GM04503 (cell line): Measurements from ENCODE around the gene SMPD3.

Experiments
- DNase-seq: peaks from one replicate; pipeline ENCODE4 v3.0.0-alpha.2; 2012; ENCODE audit warnings: low read depth

Gene SMPD3

DNA sequence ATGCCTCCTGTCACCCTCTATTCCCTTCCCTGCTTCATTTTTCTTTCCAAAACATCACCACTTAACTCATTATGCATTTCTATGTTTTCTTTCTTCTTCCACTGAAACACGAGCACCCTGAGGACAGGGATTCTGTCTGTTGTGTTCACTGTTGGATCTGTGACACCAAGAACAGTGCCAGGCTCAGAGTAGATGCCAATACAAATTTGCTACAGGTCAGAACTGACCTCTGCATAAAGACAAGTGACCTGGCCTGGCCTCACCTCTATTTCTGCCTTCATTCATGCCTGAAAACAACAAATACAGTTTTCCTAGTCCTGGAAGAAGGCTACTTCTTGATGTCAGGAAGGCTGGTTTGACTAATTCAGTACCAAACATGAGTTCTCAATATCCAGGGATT lies 45.1 kb downstream of the SMPD3 start:
- no peak for DNase-seq

DNA sequence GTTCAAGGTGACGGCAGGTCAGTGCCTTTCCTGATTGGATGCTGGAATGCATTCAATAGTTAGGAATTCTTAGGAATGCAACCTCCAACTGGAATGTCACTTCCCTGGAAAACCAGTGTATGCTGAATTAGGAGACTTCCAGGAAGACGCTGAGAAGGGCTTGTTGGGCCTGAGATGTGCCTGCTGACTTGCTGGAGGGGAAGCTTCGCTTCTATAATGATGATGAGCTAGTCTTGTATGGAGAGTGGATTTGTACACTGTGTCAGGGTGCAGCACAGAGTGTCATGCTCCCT lies 45.6 kb downstream of the SMPD3 start:
- DNase-seq: no peak

DNA sequence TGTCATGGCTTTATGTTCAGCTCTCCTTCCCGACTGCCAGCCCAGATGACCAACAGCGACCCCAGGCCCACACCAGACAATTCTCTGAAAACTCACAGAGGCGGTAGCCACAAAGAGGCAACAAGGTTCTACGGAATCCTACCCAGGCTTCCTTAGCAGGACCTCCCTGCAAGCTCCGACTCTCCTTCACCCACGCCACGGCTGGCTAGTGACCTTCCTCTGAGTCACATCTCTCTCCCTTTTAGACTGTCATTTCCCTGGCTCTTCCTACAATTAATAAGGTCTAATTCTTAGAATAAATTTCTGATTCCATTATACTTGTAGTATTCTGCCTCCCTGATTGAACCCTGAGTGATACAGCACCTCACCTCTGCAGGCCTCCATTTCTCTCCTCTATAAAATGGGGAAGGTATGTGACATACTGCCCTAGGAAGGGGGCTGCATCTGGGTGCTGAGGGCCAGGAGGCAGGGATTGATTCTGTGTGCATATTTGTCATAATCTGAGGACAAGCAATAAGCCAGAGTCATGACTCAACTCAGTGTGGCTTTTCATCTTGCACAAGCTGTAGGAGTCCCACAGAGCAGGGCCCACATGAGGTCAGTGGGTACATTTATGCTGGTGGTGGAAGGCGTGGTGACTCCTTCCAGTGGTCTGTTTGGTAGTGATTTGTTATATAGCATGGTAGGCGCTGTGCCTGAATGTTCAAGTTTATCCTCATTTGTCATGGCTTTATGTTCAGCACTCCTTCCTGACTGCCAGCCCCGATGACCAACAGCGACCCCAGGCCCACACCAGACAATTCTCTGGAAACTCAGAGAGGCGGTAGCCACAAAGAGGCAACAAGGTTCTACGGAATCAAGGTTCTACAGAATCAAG lies 46.2 kb downstream of the SMPD3 start:
- peak; percentile 38 for DNase-seq

DNA sequence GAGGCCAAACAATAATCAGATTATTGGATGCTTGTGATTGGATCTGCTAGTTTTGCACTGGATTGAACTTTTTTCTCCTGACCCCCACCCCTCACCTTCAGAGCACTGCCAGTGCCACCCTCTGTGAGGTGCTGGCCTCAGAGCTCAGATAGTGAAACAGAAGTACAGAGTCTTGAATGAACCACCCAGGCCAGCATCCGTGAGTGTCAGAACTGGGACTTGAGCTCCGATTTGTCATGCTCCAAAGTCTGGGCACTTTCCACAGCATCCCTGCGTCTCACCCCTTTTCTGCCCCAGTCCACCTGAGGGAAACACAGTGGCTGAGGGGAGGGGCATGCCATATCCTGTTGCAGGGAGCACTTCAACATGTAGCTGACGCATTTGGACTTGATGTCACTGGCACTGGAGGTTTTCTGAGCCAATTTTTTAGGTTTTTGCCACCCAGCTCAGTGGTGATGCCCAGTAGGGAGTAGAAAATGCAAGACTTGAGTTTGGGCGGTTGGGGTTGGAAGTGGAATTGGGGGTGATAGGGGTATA lies 47.3 kb downstream of the SMPD3 start:
- DNase-seq: no peak

DNA sequence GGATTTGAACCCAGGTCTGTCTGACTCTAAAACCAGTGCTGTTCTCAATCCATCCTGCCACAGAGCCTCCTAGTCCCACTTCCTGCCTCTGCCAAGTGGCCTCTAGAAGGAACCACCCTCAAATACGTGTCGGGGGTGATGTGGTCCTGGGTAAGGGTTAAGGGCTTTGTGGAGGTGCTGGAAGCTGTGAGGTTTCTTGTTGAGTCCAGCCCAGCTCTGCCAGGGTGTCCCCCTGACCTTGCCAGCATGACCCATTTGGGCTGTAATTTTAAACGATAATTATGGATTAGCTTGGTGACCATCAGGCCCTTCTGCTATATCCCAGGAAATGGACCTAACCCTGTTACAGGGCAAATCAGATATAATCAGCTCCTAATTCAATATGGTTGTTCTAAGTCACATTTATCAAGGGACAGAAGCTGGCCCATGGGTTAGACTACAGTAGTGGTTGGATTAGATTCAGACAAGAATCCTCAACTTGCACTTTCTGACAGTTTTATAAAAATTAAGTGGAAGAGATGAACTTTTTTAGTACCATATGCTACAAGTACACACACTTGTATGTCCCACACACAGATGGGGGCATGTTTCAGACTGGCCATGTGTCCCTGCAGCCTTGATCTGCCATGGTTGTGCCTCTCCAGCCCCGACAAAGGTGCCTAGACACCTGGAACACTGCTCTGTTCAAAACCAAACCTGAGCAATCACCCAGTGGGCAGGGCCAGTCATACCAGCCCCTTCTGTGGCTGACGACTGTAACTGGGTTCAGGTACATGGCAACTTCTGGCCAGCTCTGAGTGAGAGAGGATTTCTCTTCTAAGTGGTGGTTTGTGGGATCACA lies 48.0 kb downstream of the SMPD3 start:
- no peak for DNase-seq

DNA sequence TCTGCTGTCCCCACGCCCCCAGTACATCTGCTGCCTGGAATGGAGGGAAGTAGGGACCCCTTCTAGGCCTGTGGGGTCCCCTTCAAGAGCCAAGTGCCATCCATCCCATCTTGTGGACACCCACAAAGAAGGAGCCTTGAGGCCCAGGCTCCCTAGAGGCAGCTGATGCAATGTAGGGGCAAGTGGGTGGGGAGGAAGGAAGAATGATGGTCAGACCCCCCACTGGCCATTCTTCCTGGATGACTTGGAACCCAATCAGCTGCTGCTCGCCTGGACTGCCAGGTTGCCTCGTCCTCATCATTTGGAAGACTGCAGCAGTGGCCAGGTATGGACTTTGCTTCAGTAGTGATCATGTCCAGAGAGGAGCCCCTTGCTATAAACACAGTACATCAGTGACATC lies 48.9 kb downstream of the SMPD3 start:
- DNase-seq: no peak

DNA sequence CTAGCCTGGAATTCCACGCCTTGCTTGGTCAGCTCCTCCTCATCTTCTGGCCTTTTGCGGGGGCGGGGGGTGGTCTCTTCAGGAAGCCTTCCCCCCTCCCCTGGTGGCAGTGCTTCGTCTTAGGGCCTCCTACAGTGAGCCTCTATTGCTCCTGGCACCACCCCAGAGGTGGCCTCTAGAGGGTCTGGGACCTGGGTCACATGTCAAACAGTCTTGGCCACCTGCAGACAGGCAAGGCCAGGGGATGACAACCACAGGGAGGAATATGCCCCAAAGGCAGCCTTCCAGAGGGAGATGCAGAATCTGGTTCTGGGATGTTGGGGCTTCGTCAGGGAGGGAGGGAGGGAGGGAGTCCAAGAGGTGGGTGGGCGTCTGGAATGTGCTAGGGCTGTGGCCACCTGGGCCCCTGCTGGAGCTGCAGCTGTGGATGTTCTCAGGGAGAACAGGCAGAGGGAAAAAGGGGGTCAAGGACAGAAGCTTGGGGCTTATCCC lies 50.6 kb downstream of the SMPD3 start:
- DNase-seq: no peak

DNA sequence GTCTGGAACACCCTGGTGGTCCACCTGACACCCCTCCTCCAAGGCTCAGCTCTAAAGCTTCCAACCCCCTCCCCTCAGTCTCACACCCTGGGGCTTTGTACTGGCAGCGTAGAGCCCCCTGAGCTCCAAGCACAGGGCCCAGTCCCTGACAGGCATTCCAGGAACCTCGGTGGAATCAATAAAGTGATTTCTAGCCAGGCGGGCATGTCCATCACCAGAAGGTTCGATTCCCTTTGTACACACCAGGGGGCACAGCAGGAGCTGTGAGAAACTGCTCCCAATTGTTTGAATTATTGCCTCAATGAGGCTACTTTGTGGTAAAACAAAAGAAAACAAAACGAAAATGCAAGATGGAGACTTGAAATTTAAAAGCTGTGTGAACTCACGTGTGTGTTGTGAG lies 51.8 kb downstream of the SMPD3 start:
- no peak for DNase-seq

DNA sequence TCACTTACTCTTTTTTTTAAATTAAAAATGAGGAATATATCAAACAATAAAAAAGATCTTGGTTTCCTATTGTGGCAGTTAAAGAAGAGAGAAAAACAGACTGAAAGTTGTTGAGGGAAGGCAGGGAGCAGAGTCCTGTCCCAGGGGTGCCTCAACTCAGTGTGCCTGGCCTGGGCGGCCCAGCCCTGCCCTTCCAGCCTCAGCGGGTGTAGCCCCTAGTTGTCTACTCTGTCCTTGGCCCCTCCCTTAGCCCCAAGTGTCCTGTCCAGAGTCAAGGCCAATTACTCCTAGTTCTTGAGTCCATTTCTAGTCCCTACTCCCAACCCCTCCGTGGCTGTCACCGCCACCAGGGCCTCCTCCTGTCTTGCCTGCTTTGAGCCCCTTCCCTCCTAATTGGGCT lies 52.5 kb downstream of the SMPD3 start:
- no peak for DNase-seq

DNA sequence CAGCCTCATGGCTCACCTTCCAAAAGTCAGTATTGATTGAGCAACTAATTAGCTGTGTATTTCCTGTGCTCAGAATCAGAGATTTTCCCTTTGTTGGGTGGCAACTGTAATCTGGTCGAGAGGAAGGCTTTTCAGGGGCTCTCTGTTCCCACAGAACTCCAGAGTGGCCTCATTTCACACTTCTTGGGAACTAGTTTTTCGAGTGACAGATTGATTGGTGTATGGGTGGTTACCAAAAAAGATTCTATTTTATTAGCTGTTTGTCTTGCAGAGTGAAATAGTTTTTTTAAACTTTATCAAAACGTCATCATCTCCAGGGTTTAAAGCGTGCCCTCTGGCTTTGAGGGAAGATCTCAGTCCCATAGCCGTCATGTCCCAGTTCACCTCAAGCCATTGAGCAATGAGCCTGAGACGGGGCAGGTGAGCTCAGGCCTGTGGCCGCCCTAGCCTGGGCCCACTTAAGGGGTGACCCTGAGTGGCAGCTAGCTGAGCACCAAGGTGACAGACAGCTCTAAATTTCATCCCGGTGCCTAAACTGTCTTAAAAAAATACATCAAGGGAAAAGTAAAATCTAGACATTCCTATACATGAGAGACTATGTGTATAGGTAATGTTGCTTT lies 53.0 kb downstream of the SMPD3 start:
- no peak for DNase-seq

DNA sequence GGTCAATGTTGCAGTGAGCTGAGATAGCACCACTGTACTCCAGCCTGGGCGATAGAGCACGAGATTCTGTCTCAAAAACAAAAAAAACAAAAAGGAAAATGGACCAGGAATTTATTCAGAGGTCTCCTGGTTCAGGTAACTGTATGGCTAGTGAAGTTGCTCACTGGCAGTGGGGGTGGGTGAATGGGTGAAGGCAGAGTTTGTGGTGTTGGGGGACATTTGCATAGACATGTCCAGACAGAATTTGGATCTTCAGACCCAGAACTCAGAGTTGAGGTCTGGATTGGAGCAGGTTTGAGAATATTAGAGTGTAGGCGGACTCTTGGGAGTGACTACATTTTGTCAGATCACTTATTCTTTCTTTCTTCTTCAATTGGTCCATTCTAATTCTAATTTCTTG lies 55.0 kb downstream of the SMPD3 start:
- DNase-seq: no peak

DNA sequence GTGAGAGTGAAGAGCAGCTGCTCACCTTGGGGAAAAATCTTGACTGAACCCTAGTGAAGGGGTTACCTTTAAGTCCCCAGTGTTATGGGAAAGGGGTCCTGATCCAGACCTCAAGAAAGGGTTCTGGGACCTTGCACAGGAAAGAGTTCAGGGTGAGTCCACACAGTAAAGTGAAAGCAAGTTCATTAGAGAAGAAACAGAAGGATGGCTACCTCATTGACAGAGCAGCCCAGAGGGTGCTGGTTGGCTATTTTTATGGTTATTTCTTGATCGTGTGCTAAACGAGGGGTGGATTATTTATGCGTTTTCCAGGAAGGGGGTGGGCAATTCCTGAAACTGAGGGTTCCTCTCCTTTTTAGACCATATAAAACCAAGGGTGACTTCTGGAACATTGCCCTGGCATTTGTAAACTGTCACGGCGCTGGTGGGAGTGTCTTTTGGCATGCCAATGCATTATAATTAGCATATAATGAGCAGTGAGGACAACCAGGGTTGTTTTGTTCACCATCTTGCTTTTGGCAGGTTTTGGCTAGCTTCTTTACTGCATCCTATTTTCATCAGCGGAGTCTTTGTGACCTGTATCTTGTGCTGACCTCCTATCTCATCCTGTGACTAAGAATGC lies 58.4 kb downstream of the SMPD3 start:
- DNase-seq: no peak

DNA sequence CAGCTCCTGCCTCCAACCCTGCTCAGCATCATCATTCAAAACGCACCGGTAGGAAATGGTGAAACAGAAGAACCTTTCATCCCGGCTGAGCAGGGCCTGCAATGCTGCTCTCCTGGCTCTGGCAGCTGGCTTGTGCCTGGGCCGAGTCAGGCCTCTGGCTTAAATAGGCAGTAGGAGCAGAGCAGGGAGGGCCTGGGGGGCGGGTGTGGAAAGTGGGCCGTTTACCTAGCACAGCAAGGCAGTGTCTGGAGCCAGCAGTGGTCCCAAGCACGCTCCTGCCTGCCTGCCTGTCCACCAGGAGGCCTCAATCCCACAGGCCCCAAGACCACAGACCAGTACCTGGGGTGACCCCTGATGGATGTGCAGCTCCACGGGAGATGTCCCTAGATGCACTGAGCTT lies 59.3 kb downstream of the SMPD3 start:
- DNase-seq: no peak

DNA sequence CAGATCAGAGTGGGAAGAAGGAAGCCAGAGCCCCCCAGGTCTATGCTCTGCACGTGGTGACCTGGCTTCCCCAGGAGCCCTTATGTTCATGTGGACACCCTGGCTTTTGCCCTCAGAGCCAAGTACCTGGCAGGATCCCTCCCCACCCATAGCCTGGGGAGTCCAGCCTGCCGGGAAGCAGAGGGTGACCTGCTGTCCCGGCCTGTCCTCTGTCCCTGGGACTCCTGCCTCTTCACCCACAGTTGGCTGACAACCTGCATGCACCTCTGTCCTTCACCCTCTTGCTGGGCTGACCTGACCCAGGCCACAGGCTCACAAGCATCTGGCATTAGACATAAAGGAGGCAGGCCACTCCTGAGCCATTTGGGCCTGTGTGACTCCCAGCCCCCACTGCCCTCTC lies 60.2 kb downstream of the SMPD3 start:
- no peak for DNase-seq

DNA sequence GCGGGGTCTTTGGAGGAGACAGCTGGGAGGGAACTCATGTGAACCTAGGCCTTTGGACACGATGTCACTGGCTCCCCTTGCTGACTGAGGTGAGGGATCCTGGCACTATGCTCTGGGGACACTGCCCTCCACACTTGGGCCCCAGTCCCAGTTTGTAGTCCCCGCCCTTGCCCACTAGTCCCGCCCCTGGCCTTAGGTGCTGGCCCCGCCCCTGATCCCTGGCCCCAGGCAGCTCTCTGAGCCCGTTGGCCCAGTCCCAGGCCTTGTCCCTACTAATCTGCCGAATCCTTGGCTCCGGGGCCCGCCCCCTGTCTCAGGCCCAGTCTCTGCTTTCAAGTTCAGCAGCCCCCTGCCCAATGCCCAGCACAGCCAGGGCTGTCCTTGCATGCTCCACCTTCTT lies 61.0 kb downstream of the SMPD3 start:
- DNase-seq: no peak

DNA sequence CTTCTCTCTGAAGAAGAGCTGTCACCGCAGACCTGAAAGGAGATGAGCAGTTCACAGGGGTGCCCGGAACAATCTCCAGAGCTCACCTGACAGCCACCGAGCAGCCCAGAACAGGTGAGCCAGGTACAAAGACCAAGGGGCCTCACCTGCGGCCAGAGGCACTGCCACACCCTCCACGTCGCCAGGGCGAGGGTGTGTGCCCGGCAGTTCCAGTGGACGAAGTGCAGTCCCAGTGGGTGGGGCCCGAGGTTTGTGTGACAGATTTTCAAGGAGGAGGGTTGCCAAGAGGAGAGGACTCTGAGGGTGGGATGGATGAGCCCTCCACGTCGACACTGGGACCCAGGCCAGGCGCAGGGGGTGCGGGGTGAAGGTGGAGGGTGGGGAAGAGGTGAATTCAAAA lies 61.7 kb downstream of the SMPD3 start:
- no peak for DNase-seq

DNA sequence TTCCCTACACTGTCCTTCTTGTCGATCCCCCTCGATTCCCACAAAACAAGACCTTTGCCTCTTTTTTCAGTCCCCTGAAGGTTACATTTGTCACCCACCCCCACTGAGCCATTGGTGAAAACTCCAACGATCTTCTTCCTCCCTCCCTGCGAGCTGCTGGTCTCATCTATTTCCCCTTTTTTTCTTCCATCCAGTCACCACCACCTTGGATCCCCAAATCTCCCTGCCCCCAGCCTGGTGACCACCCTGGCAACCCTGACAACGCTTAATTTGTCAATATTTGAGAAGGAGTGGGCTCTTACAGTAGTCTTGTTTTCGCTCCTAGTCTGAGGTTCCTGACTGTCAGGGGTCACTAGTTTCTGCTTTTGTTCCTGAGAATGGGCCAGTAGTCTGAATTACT lies 62.9 kb downstream of the SMPD3 start:
- DNase-seq: no peak

DNA sequence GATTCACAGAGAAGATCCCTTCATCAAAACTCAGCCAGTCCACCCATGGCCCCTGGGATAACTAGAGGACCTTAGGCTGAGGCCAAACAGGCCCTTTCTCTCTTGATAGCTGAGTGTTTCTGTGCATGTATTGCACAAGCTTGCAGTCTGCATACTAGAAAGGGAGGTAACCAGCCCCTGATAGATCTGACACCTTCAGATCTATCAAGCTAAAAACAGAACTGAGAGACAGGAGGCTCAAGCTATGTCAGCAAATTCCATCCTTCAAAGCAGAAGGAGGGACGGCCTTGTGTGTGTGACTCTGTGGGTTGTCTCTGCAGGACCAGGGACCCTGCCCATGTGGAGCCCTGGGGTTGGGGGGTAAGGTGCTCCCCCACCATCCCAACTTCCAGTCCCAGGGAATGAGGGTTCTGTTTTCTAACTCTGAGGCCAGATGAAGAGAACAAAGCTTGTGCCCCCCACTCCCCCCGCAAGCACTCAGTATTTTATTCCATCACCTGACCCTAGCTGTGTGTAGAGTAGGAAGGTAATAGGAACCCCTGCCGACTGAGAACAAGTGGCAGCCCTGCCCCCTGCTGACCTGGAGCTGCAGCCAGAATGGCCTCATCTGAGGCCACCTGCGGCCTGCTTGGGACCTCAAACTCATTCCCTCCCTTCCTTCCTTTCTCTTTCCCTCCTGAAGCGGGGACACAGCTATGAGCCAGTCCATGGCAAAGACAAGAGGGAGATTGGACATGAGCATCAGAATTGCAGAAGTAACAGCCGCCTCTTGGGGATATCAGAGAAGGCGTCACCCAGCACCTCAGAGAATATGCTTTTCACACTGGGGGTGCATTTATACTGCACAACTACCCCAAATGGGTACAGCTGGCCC lies 63.8 kb downstream of the SMPD3 start:
- no peak for DNase-seq

DNA sequence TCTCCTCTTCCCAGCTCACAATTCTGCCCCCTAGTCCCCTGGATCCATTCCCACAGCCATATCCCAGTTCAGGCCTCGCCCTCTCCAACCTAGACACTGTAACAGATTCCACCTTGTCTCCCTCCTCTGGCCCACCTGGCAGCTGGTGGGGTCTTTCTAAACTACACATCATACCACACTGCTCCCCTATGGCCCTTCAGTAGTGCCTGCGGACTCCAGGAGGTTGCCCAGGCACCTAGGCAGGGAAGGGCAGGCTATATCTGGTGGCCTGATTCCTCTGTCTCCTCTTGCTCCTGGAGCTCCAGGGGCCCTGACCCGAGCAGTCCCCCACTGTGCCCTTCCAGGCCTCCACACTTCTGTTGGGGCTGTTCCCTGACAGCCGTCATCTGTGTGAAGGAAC lies 64.5 kb downstream of the SMPD3 start:
- no peak for DNase-seq

DNA sequence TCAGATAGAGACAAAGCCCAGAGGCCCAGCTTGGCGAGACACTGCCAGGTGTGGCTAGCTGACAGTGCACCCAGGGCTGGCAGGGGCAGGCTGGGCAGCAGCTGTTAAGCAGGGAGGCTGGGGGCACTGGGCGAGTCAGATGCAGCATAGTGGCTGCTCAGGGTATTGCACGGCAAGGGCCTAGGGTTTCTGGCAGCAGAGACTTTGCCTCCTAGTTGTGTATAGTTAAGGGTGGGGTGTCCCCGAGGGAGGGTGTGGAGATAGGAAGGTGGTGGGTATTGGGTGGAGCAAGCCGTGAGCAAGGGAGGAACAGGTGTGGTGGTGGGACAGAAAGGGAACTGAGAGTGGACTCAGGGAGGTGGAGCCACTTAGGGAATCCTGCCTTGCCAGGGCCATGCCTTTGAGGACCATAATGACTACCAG lies 66.0 kb downstream of the SMPD3 start:
- no peak for DNase-seq

DNA sequence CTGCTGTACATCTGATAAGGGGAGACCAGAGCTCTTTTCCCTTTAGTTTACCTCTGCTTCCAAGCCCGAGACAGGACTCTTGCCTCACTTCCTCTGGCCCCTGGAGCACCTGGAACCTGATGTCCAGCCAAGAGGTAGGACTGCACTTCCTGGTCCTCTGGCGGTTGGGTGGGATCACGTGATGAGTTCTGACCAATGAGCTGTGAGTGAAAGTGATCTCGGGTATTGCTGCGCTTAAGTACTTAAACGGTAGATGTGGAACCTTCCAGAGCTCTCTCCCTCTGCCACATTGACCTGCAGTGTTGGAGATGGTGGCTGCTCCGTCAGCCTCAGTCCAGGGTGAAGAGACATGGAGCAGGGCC lies 67.0 kb downstream of the SMPD3 start:
- no peak for DNase-seq
